Astrocyte (in vitro differentiated cells and primary cell): ENCODE data around the gene JCHAIN. TPM values are rescaled to one million over a fixed set of nuclear protein-coding genes. Genes with fewer than 3 reads are reported as not detected.

Source experiments
- DNase-seq: peaks from one replicate; pipeline ENCODE4 v3.0.0-alpha.2; 2010; ENCODE audit warnings: low read depth
- FAIRE-seq: peaks from 2 replicates; lab custom pipeline; 2011; peaks lifted over from hg19 to GRCh38; lab: Jason Lieb, UNC
- H2AFZ ChIP-seq: 2 replicates; pipeline ENCODE4 v1.6.0; 2012; ENCODE audit warnings: low read depth, low read length, inconsistent platforms
- H3K27ac ChIP-seq: 2 replicates; pipeline ENCODE4 v1.5.1; 2011; ENCODE audit warnings: low read depth, low read length, inconsistent platforms
- H3K27me3 ChIP-seq: 2 replicates; pipeline ENCODE4 v1.6.0; 2011; ENCODE audit warnings: low read length, inconsistent platforms; ENCODE audit not compliant: insufficient read depth
- H3K36me3 ChIP-seq: 2 replicates; pipeline ENCODE4 v1.5.1; 2011; ENCODE audit warnings: low read length, inconsistent platforms; ENCODE audit not compliant: insufficient read depth
- H3K4me1 ChIP-seq: 2 replicates; pipeline ENCODE4 v1.5.1; 2011; ENCODE audit warnings: low read length, inconsistent platforms; ENCODE audit not compliant: insufficient read depth
- H3K4me2 ChIP-seq: 2 replicates; pipeline ENCODE4 v1.6.0; 2012; ENCODE audit warnings: low read length, inconsistent platforms
- H3K4me3 ChIP-seq: 2 replicates; pipeline ENCODE4 v1.5.1; 2011; ENCODE audit warnings: low read depth, mild to moderate bottlenecking, low read length, inconsistent platforms; ENCODE audit not compliant: insufficient read depth
- H3K79me2 ChIP-seq: 2 replicates; pipeline ENCODE4 v1.6.0; 2012; ENCODE audit warnings: mild to moderate bottlenecking, low read length, inconsistent platforms; ENCODE audit not compliant: insufficient read depth
- H3K9ac ChIP-seq: 2 replicates; pipeline ENCODE4 v1.6.0; 2012; ENCODE audit warnings: mild to moderate bottlenecking, low read length, inconsistent platforms
- H3K9me3 ChIP-seq: 2 replicates; pipeline ENCODE4 v1.5.1; 2012; ENCODE audit warnings: low read depth, mild to moderate bottlenecking, low read length, inconsistent platforms; ENCODE audit not compliant: insufficient read depth
- H4K20me1 ChIP-seq: 2 replicates; pipeline ENCODE4 v1.6.0; 2012; ENCODE audit warnings: low read length, inconsistent platforms; ENCODE audit not compliant: insufficient read depth
- H3K27ac Mint-ChIP-seq: one replicate; pipeline ENCODE4 v1.8.0; 2021; ENCODE audit warnings: mild to moderate bottlenecking, mixed read lengths; ENCODE audit not compliant: unreplicated experiment
- H3K27me3 Mint-ChIP-seq: one replicate; pipeline ENCODE4 v1.8.0; 2021; ENCODE audit warnings: low read depth, mixed read lengths; ENCODE audit not compliant: unreplicated experiment
- H3K36me3 Mint-ChIP-seq: one replicate; pipeline ENCODE4 v1.8.0; 2021; ENCODE audit warnings: low read depth, mixed read lengths; ENCODE audit not compliant: unreplicated experiment
- H3K4me1 Mint-ChIP-seq: one replicate; pipeline ENCODE4 v1.8.0; 2021; ENCODE audit warnings: low read depth, mixed read lengths; ENCODE audit not compliant: unreplicated experiment
- H3K4me3 Mint-ChIP-seq: one replicate; pipeline ENCODE4 v1.8.0; 2021; ENCODE audit warnings: mild to moderate bottlenecking, moderate library complexity, mixed read lengths; ENCODE audit not compliant: unreplicated experiment
- H3K9me3 Mint-ChIP-seq: one replicate; pipeline ENCODE4 v1.8.0; 2021; ENCODE audit warnings: mild to moderate bottlenecking, mixed read lengths; ENCODE audit not compliant: unreplicated experiment
- EZH2 ChIP-seq: IDR thresholded peaks from 2 replicates; pipeline ENCODE4 v1.6.1; 2012; ENCODE audit warnings: mild to moderate bottlenecking, low read length, inconsistent platforms; ENCODE audit not compliant: insufficient read depth
- total RNA-seq: library from RNA; stranded (reverse); gene quantifications from 2 replicates; pipeline ENCODE4 v1.2.1, GENCODE V29; 2021
- TF ChIP-seq, protein P1 (sequence below): IDR thresholded peaks from 2 replicates; pipeline ENCODE4 v1.5.1; 2011; ENCODE audit warnings: low read depth, mild to moderate bottlenecking, inconsistent platforms, low read length, moderate library complexity; ENCODE audit not compliant: insufficient read depth

The JCHAIN gene
- total RNA-seq, 1 donor from 2014 or later = not detected

- DNase-seq (peak; percentile 17), FAIRE-seq (no peak)
- Histone ChIP-seq H4K20me1 (peaks cover 6% of the 10 kb centered on the region), H3K9me3 (no peaks in the 10 kb centered on the region), H3K36me3 (no peaks in the 10 kb centered on the region), H3K79me2 (peaks cover 55% of the 10 kb centered on the region), H3K27me3 (no peaks in the 10 kb centered on the region), H3K9ac (peak overlapping the region; percentile 83), H2AFZ (peak overlapping the region; percentile 43), H3K4me2 (peak overlapping the region; percentile 91), H3K4me1 (peaks cover 29% of the 10 kb centered on the region), H3K4me3 (peak overlapping the region; percentile 72), H3K27ac (peak overlapping the region; percentile 80)
- Mint-ChIP-seq H3K4me1 (peaks cover 11% of the 10 kb centered on the region), H3K4me3 (peak overlapping the region; percentile 93), H3K9me3 (no peaks in the 10 kb centered on the region), H3K27ac (peak overlapping the region; percentile 88), H3K36me3 (peaks cover 3% of the 10 kb centered on the region), H3K27me3 (no peaks in the 10 kb centered on the region)
- TF ChIP-seq EZH2 = no peak
- TF ChIP-seq, protein P1, sequence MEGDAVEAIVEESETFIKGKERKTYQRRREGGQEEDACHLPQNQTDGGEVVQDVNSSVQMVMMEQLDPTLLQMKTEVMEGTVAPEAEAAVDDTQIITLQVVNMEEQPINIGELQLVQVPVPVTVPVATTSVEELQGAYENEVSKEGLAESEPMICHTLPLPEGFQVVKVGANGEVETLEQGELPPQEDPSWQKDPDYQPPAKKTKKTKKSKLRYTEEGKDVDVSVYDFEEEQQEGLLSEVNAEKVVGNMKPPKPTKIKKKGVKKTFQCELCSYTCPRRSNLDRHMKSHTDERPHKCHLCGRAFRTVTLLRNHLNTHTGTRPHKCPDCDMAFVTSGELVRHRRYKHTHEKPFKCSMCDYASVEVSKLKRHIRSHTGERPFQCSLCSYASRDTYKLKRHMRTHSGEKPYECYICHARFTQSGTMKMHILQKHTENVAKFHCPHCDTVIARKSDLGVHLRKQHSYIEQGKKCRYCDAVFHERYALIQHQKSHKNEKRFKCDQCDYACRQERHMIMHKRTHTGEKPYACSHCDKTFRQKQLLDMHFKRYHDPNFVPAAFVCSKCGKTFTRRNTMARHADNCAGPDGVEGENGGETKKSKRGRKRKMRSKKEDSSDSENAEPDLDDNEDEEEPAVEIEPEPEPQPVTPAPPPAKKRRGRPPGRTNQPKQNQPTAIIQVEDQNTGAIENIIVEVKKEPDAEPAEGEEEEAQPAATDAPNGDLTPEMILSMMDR = no peak
These were observed 40.2 kb upstream of the JCHAIN start for GRCh38 chr4:70706516-70706915.

GRCh38 chr4:70706044-70706461 lies 39.7 kb upstream of the JCHAIN start:
- Mint-ChIP-seq H3K4me1 (peaks cover 11% of the 10 kb centered on the region), H3K36me3 (peaks cover 3% of the 10 kb centered on the region), H3K4me3 (peak overlapping the region; percentile 93), H3K27me3 (no peaks in the 10 kb centered on the region), H3K27ac (peak overlapping the region; percentile 88), H3K9me3 (no peaks in the 10 kb centered on the region)
- H3K4me1 ChIP-seq = peaks cover 29% of the 10 kb centered on the region
- H3K36me3 ChIP-seq = no peaks in the 10 kb centered on the region
- no peak for TF ChIP-seq EZH2
- TF ChIP-seq, protein P1 = no peak
- H3K9me3 ChIP-seq = no peaks in the 10 kb centered on the region
- FAIRE-seq = no peak
- H3K9ac ChIP-seq = peak overlapping the region; percentile 83
- no peaks in the 10 kb centered on the region for H3K27me3 ChIP-seq
- H3K4me2 ChIP-seq = peak overlapping the region; percentile 91
- H2AFZ ChIP-seq = peak overlapping the region; percentile 43
- H3K27ac ChIP-seq = peak overlapping the region; percentile 80
- H4K20me1 ChIP-seq = peaks cover 6% of the 10 kb centered on the region
- DNase-seq = no peak
- peaks cover 50% of the 10 kb centered on the region for H3K79me2 ChIP-seq
- H3K4me3 ChIP-seq = peak overlapping the region; percentile 72

DNA sequence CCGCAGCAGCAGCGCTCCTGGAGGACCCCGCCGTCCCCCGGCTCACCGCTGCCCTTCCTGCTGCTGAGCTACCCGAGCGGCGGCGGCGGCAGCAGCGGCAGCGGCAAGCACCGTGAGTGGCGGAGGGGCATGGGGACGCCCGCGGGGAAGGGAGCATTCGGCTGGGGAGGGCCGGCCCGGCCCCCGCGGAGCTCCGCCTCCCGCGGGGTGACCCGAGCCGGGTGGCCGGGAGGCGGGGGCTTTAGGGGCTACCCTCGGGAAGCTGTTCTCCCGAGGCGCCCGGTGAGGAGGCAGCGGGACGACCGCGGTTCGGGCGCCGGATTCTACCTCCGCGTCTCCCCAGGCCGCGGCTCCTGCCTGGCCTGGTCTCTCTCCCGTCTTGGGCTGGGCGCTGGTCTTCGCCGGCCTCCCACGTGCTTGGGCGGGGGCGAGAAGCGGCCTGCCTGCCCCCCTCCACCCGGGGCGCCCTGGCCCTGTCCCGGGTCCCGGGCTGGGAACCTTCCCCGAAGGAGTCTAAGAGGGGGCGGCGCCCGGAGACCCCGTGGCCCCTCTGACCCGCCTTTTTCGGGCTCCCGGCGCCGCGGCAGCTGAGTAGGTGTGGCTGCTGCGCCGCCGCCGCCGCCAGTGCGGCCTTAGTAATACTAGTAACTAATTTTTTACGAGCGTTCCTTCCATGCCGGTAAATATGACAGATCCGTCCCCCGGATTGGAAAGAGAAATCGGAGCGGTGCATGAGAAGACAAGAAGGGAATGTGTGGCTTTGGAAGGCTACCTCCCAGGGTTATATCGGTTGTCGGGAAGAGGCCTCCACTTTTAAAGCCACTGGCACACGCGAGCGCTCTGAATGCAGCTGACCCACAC lies 39.1 kb upstream of the JCHAIN start:
- Mint-ChIP-seq H3K4me3 (peak overlapping the region; percentile 93), H3K27ac (peak overlapping the region; percentile 88), H3K9me3 (no peaks in the 10 kb centered on the region), H3K4me1 (peaks cover 11% of the 10 kb centered on the region), H3K27me3 (no peaks in the 10 kb centered on the region), H3K36me3 (peaks cover 3% of the 10 kb centered on the region)
- Histone ChIP-seq H4K20me1 (peaks cover 6% of the 10 kb centered on the region), H3K4me1 (peaks cover 29% of the 10 kb centered on the region), H3K4me2 (peak overlapping the region; percentile 91), H3K9ac (peak overlapping the region; percentile 83), H3K36me3 (no peaks in the 10 kb centered on the region), H3K27me3 (no peaks in the 10 kb centered on the region), H3K9me3 (no peaks in the 10 kb centered on the region), H3K79me2 (peaks cover 48% of the 10 kb centered on the region), H3K4me3 (peak overlapping the region; percentile 72), H2AFZ (peak overlapping the region; percentile 43), H3K27ac (peak overlapping the region; percentile 80)
- DNase-seq (peak; percentile 58), FAIRE-seq (no peak)
- no peak for TF ChIP-seq EZH2
- TF ChIP-seq, protein P1 = no peak
